Neural progenitor cell (in vitro differentiated cells): Measurements from ENCODE around the gene ZDHHC19. TPM values are rescaled to one million over a fixed set of nuclear protein-coding genes. Genes with fewer than 3 reads are reported as not detected.

Source experiments
- DNase-seq: peaks from one replicate; pipeline ENCODE4 v3.0.0-alpha.2; 2016; ENCODE audit warnings: low spot score
- H2AFZ ChIP-seq: fragments of 200-600 bp; sonication (generic); replicated peaks from 2 replicates; pipeline ENCODE4 v1.6.1; 2016; ENCODE audit warnings: antibody characterized with exemption
- H3F3A ChIP-seq: fragments of 200-600 bp; sonication (generic); 2 replicates; pipeline ENCODE4 v1.6.1; 2016; ENCODE audit warnings: antibody characterized with exemption, low read depth
- H3K27ac ChIP-seq: fragments of 200-600 bp; sonication (generic); 2 replicates; pipeline ENCODE4 v1.5.1; 2016; ENCODE audit warnings: mild to moderate bottlenecking
- H3K27me3 ChIP-seq: fragments of 200-600 bp; sonication (generic); 2 replicates; pipeline ENCODE4 v1.6.1; 2016; ENCODE audit warnings: mild to moderate bottlenecking, moderate library complexity
- H3K36me3 ChIP-seq: fragments of 200-600 bp; sonication (generic); 2 replicates; pipeline ENCODE4 v1.5.1; 2016
- H3K4me1 ChIP-seq: fragments of 200-600 bp; sonication (generic); 2 replicates; pipeline ENCODE4 v1.6.1; 2016; ENCODE audit warnings: mixed run types
- H3K4me2 ChIP-seq: fragments of 200-600 bp; sonication (generic); 2 replicates; pipeline ENCODE4 v1.6.1; 2016
- H3K4me3 ChIP-seq: fragments of 200-600 bp; sonication (generic); 2 replicates; pipeline ENCODE4 v1.5.1; 2016
- H3K79me2 ChIP-seq: fragments of 200-600 bp; sonication (generic); 2 replicates; pipeline ENCODE4 v1.6.1; 2016; ENCODE audit warnings: low read depth
- H3K9ac ChIP-seq: fragments of 200-600 bp; sonication (generic); 2 replicates; pipeline ENCODE4 v1.6.1; 2016
- H3K9me3 ChIP-seq: fragments of 200-600 bp; sonication (generic); 2 replicates; pipeline ENCODE4 v1.5.1; 2016; ENCODE audit warnings: low read depth
- H4K20me1 ChIP-seq: fragments of 200-600 bp; sonication (generic); 2 replicates; pipeline ENCODE4 v1.6.1; 2016; ENCODE audit warnings: low read depth
- H3K27ac Mint-ChIP-seq: 3 replicates; pipeline ENCODE4 v1.8.0; 2021; ENCODE audit warnings: mixed read lengths
- H3K27me3 Mint-ChIP-seq: 2 replicates; pipeline ENCODE4 v1.8.0; 2022; ENCODE audit warnings: low read depth, mild to moderate bottlenecking, inconsistent platforms, moderate library complexity, mixed read lengths; ENCODE audit not compliant: insufficient read depth
- H3K36me3 Mint-ChIP-seq: 3 replicates; pipeline ENCODE4 v1.8.0; 2021; ENCODE audit warnings: mixed read lengths
- H3K4me1 Mint-ChIP-seq: 3 replicates; pipeline ENCODE4 v1.8.0; 2021; ENCODE audit warnings: mixed read lengths
- H3K4me3 Mint-ChIP-seq: 3 replicates; pipeline ENCODE4 v1.8.0; 2021; ENCODE audit warnings: mild to moderate bottlenecking, moderate library complexity, mixed read lengths
- H3K9me3 Mint-ChIP-seq: 3 replicates; pipeline ENCODE4 v1.8.0; 2020; ENCODE audit warnings: mixed read lengths
- EZH2 ChIP-seq: fragments of 200-600 bp; sonication (generic); IDR thresholded peaks from 2 replicates; pipeline ENCODE4 v1.6.1; 2017; ENCODE audit warnings: antibody characterized with exemption, mild to moderate bottlenecking, moderate library complexity
- EZH2phosphoT487 ChIP-seq: fragments of 200-600 bp; sonication (generic); IDR thresholded peaks from 2 replicates; pipeline ENCODE4 v1.6.1; 2017; ENCODE audit warnings: antibody characterized with exemption
- total RNA-seq: library from RNA; depleted of rRNA; stranded (reverse); fragments of >200 nt; gene quantifications from 2 replicates; pipeline ENCODE4 v1.2.3, GENCODE V29; 2015; ENCODE audit warnings: low replicate concordance
- TF ChIP-seq, protein P1 (sequence below): fragments of 200-600 bp; sonication (generic); IDR thresholded peaks from 2 replicates; pipeline ENCODE4 v1.5.1; 2017; ENCODE audit warnings: antibody characterized with exemption, mild to moderate bottlenecking

Gene ZDHHC19
- total RNA-seq, 1 donor from 2014 or later, result not detected

- no peak overlapping the region for H3K4me2 ChIP-seq
These were observed 15.9 kb upstream of the ZDHHC19 start for GRCh38 chr3:196227121-196227561.

GRCh38 chr3:196225763-196226364 lies 14.7 kb upstream of the ZDHHC19 start:
- no peaks in the 10 kb centered on the region for H4K20me1 ChIP-seq
- Mint-ChIP-seq H3K4me3 (no peak overlapping the region), H3K27me3 (no peaks in the 10 kb centered on the region), H3K4me1 (peaks cover 4% of the 10 kb centered on the region), H3K36me3 (no peaks in the 10 kb centered on the region), H3K9me3 (no peaks in the 10 kb centered on the region), H3K27ac (no peak overlapping the region)
- H2AFZ ChIP-seq, result no peak overlapping the region
- H3K4me1 ChIP-seq, result no peaks in the 10 kb centered on the region
- H3K27me3 ChIP-seq, result no peaks in the 10 kb centered on the region
- no peak for DNase-seq
- H3K27ac ChIP-seq, result no peak overlapping the region
- no peak overlapping the region for H3K9ac ChIP-seq
- no peaks in the 10 kb centered on the region for H3F3A ChIP-seq
- no peaks in the 10 kb centered on the region for H3K9me3 ChIP-seq
- H3K4me3 ChIP-seq, result no peak overlapping the region
- no peak for TF ChIP-seq EZH2
- TF ChIP-seq, protein P1, sequence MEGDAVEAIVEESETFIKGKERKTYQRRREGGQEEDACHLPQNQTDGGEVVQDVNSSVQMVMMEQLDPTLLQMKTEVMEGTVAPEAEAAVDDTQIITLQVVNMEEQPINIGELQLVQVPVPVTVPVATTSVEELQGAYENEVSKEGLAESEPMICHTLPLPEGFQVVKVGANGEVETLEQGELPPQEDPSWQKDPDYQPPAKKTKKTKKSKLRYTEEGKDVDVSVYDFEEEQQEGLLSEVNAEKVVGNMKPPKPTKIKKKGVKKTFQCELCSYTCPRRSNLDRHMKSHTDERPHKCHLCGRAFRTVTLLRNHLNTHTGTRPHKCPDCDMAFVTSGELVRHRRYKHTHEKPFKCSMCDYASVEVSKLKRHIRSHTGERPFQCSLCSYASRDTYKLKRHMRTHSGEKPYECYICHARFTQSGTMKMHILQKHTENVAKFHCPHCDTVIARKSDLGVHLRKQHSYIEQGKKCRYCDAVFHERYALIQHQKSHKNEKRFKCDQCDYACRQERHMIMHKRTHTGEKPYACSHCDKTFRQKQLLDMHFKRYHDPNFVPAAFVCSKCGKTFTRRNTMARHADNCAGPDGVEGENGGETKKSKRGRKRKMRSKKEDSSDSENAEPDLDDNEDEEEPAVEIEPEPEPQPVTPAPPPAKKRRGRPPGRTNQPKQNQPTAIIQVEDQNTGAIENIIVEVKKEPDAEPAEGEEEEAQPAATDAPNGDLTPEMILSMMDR, result no peak
- no peak for TF ChIP-seq EZH2phosphoT487
- H3K79me2 ChIP-seq, result no peaks in the 10 kb centered on the region
- H3K4me2 ChIP-seq, result no peak overlapping the region
- no peaks in the 10 kb centered on the region for H3K36me3 ChIP-seq

More at GRCh38 chr3:196227121-196227561, 15.9 kb upstream of the ZDHHC19 start:
- H4K20me1 ChIP-seq, result no peaks in the 10 kb centered on the region
- peaks cover 4% of the 10 kb centered on the region for H3K4me1 Mint-ChIP-seq
- no peak overlapping the region for H3K9ac ChIP-seq
- no peaks in the 10 kb centered on the region for H3K27me3 ChIP-seq
- no peaks in the 10 kb centered on the region for H3K36me3 Mint-ChIP-seq
- H3F3A ChIP-seq, result no peaks in the 10 kb centered on the region
- H3K4me1 ChIP-seq, result no peaks in the 10 kb centered on the region
- H3K79me2 ChIP-seq, result no peaks in the 10 kb centered on the region
- no peaks in the 10 kb centered on the region for H3K36me3 ChIP-seq
- H3K9me3 ChIP-seq, result no peaks in the 10 kb centered on the region
- H3K9me3 Mint-ChIP-seq, result no peaks in the 10 kb centered on the region
- no peak overlapping the region for H2AFZ ChIP-seq
- H3K4me3 Mint-ChIP-seq, result no peak overlapping the region
- H3K27ac Mint-ChIP-seq, result peak overlapping the region; percentile 42
- no peak overlapping the region for H3K4me3 ChIP-seq
- DNase-seq, result no peak
- H3K27me3 Mint-ChIP-seq, result peaks cover 2% of the 10 kb centered on the region
- no peak overlapping the region for H3K27ac ChIP-seq
- TF ChIP-seq EZH2, result no peak
- TF ChIP-seq EZH2phosphoT487, result no peak
- TF ChIP-seq, protein P1, result no peak

DNA sequence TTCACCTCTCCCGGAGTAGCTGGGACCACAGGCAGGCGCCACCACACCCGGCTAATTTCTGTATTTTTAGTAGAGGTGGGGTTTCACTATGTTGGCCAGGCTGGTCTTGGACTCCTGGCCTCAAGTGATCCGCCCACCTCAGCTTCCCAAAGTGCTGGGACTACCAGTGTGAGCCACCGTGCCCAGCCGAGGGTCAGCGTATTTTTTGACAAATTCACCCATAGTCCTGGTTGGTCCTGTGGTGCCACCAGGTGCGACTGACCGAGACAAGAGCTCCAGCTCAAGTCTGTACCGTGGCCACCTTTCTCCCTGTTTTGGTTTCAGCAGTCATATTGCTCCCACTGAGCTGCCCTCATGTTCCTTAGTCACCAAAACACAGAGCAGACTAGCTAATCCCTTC lies 13.9 kb upstream of the ZDHHC19 start:
- Histone ChIP-seq H3K4me3 (no peak overlapping the region), H3F3A (no peaks in the 10 kb centered on the region), H3K36me3 (no peaks in the 10 kb centered on the region), H3K9me3 (no peaks in the 10 kb centered on the region), H3K9ac (no peak overlapping the region), H3K27ac (no peak overlapping the region), H2AFZ (no peak overlapping the region), H3K27me3 (no peaks in the 10 kb centered on the region), H3K4me1 (no peaks in the 10 kb centered on the region), H3K79me2 (no peaks in the 10 kb centered on the region), H4K20me1 (no peaks in the 10 kb centered on the region), H3K4me2 (no peak overlapping the region)
- no peaks in the 10 kb centered on the region for H3K9me3 Mint-ChIP-seq
- H3K36me3 Mint-ChIP-seq, result no peaks in the 10 kb centered on the region
- peaks cover 9% of the 10 kb centered on the region for H3K4me1 Mint-ChIP-seq
- H3K4me3 Mint-ChIP-seq, result no peak overlapping the region
- peaks cover 4% of the 10 kb centered on the region for H3K27me3 Mint-ChIP-seq
- no peak for TF ChIP-seq EZH2phosphoT487
- TF ChIP-seq, protein P1, result no peak
- no peak for TF ChIP-seq EZH2
- no peak for DNase-seq
- no peak overlapping the region for H3K27ac Mint-ChIP-seq
